ENCODE measurements around the gene CMBL.
"Not testable (repeated sequence)": the region's sequence is repeated elsewhere in the genome, so short reads cannot be mapped to it uniquely, and the experiment has no call there.

CMBL gene

DNA sequence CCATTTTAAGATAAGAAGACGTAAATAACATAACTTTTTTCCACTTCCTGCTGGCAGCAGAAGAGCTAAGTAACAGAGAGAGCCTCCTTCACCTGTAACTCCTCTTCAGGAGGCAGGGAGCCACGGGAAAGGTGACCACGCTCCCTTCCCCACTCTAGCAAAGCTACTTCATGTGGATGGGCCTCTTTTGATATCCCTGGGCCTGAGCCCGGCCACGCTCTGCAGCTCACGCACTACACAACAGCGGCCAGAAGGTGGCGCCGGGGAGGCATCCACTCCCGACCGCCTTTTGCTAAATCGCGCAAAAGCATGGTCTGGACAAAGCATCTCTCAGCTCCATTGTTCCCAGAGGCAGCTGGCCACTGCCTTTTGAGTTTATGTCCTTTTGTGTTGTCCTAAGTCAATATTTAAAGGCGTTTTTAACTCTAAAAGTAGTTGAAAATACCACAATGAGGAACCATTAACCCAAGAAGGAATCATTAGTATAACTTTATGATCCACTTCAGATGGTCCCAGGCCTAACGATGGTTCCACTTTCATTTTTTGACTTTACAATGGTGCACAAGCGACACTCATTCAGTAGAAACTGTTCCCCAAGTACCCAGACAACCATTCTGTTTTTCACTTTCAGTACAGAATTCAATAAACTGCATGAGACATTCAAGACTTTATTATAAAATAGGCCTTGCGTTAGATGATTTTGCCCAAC, 23.6 kb downstream of the CMBL start:
- H3K9ac ChIP-seq (ENCODE audit: low read length) = no peak overlapping the region
- H3K36me3 ChIP-seq (ENCODE audit: control insufficient read depth, insufficient read depth, low read length) = no peaks in the 10 kb centered on the region
- no peaks in the 10 kb centered on the region for H3K27me3 ChIP-seq (ENCODE audit: control insufficient read depth, insufficient read depth, low read length)
- H3K27ac ChIP-seq (ENCODE audit: low read depth, low read length) = no peak overlapping the region
- H3K4me1 ChIP-seq (ENCODE audit: control insufficient read depth, insufficient read depth, low read length) = no peaks in the 10 kb centered on the region
- H3K4me3 ChIP-seq (ENCODE audit: low read length) = no peak overlapping the region

DNA sequence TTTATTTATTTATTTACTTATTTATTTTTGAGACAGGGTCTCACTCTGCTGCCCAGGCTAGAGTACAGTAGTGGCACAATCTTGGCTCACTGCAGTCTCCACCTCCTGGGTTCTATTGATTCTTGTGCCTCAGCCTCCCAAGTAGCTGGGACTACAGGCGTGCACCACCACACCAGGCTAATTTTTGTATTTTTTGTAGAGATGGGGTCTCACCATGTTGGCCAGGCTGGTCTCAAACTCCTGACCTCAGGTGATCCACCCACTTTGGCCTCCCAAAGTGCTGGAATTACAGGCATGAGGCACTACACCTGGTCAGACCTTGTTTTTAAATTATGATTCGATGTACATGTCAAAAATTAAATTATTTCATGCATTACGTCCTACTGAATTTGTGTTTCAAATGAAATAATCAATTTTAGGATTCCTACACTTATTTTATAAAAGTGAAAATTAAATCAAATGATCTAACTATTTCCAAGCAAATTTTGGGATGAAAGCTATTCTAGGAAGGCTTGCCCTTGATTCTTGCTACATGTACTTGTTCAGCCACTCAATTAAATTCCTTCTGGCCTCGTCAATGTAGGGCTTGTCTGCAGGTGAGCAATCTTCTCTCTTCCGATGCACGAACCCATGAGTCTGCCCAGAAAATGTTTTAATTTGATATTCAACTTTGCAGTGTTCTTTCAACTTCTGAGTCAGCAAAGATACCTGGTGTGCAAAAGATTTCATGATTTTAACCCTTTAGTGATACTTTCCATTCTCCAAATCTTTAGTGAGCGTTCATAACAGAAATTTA, 27.6 kb downstream of the CMBL start:
- Histone ChIP-seq H3K9ac (ENCODE audit: low read length) (no peak overlapping the region), H3K4me3 (ENCODE audit: low read length) (no peak overlapping the region), H3K4me1 (ENCODE audit: control insufficient read depth, insufficient read depth, low read length) (no peaks in the 10 kb centered on the region), H3K27ac (ENCODE audit: low read depth, low read length) (no peak overlapping the region), H3K36me3 (ENCODE audit: control insufficient read depth, insufficient read depth, low read length) (no peaks in the 10 kb centered on the region), H3K27me3 (ENCODE audit: control insufficient read depth, insufficient read depth, low read length) (no peaks in the 10 kb centered on the region)

DNA sequence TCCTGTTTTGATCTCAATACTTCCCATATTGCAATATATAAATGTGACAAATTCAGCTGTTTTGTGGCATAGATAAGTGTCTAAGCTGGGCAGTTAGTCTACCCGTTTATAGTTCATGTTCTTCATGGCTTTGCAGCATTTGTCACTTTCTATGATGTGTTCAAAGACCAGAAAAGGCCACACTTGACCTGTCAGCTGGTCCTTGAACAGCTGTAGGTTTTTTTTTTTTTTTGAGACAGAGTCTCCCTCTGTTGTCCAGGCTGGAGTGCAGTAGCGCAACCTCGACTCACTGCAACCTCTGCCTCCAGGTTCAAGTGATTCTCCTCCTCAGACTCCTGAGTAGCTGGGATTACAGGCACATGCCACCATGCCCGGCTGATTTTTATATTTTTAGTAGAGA, 28.4 kb downstream of the CMBL start:
- Histone ChIP-seq H3K27me3 (ENCODE audit: control insufficient read depth, insufficient read depth, low read length) (no peaks in the 10 kb centered on the region), H3K9ac (ENCODE audit: low read length) (no peak overlapping the region), H3K27ac (ENCODE audit: low read depth, low read length) (no peak overlapping the region), H3K36me3 (ENCODE audit: control insufficient read depth, insufficient read depth, low read length) (no peaks in the 10 kb centered on the region), H3K4me1 (ENCODE audit: control insufficient read depth, insufficient read depth, low read length) (no peaks in the 10 kb centered on the region), H3K4me3 (ENCODE audit: low read length) (no peak overlapping the region)

DNA sequence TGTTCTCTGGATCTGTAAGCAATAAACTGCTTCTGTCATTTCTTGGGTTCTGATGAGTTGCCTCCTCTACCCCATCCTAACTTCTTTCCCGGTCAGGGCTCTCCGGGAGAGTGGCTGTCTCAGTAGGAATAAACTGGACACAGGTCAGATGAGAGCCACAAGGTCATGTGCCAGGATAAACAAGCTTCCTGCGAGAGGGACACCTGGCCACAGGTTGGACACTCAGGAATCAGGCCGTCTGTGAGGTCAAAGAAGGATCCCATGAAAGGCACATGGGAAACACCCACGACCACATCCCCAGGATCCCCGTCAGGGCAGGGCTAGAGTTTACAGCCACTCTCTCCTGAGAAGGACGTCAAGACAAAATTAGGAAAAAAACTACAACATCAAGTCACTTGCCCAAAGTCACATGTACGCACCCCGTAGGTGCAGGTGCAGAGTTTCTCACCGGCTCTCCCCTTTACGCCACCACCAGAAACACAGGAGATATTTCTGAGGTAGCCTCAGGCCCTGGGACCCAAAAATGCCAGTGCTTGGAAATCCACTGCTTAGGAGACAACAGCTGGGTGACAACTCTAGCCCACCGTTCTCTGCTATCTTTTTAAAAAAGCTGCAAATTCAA, 28.9 kb downstream of the CMBL start:
- Histone ChIP-seq H3K27ac (ENCODE audit: low read depth, low read length) (no peak overlapping the region), H3K27me3 (ENCODE audit: control insufficient read depth, insufficient read depth, low read length) (no peaks in the 10 kb centered on the region), H3K36me3 (ENCODE audit: control insufficient read depth, insufficient read depth, low read length) (no peaks in the 10 kb centered on the region), H3K4me1 (ENCODE audit: control insufficient read depth, insufficient read depth, low read length) (no peaks in the 10 kb centered on the region), H3K4me3 (ENCODE audit: low read length) (no peak overlapping the region), H3K9ac (ENCODE audit: low read length) (no peak overlapping the region)

DNA sequence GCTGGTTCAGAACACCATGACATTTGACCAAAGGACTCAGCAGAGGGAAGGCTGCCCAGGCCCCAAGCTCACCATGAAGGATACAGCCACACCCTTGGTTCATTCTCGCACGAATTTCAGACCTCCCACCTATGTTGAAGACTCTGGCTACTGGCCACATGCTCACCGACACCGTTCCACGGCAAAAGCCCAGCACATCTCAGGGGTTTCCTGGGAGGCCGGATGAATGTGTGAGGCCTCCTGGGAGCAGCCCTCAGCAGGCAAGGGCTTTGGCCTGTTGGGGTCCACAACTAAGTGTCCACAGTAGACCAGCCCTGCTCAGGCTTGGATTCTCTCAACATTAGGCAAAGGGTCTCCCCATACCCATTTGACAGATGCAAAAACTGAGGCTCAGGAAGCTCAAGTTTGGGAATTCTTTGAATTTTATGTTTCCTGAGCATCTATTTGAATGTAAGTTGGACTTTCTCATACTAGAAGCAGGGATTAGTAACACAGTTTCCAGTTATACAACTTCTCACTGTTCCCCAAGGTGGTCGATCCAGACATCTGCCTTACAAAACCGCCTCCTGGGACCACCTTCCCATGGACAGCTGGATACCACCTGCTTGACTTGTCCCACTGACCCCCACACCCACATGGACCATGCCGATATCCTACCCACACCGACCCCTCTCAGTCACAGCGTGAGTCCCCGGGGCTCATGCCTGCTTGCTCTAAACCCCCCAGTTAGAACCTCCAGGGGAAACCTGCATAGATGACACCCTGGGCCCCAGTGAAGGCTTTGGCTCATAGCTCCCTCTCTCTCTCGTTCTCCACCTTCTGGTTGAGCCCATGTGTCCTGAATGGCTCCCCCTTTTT, 29.7 kb downstream of the CMBL start:
- Histone ChIP-seq H3K4me3 (ENCODE audit: low read length) (no peak overlapping the region), H3K9ac (ENCODE audit: low read length) (no peak overlapping the region), H3K27me3 (ENCODE audit: control insufficient read depth, insufficient read depth, low read length) (no peaks in the 10 kb centered on the region), H3K36me3 (ENCODE audit: control insufficient read depth, insufficient read depth, low read length) (no peaks in the 10 kb centered on the region), H3K4me1 (ENCODE audit: control insufficient read depth, insufficient read depth, low read length) (no peaks in the 10 kb centered on the region), H3K27ac (ENCODE audit: low read depth, low read length) (no peak overlapping the region)

DNA sequence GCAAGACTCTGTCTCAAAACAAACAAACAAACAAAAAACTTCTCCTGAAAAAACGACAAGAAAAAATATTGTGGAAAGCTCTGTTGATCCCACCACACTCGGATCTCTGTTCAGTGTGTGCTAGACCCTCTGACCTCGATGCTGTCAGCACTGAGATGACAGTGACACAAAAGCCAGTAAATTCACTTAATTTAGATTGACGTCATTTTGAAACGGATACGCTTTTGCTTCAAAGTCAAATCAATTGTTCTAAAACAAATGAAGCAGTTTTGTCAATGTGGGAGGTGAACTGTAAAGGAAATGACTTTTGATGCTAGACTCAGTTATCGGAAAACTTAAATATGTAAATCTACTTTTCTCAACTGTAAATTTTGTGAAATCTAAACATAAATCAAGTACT, 31.0 kb downstream of the CMBL start:
- Histone ChIP-seq H3K4me3 (ENCODE audit: low read length) (no peak overlapping the region), H3K4me1 (ENCODE audit: control insufficient read depth, insufficient read depth, low read length) (no peaks in the 10 kb centered on the region), H3K27ac (ENCODE audit: low read depth, low read length) (no peak overlapping the region), H3K9ac (ENCODE audit: low read length) (no peak overlapping the region), H3K36me3 (ENCODE audit: control insufficient read depth, insufficient read depth, low read length) (no peaks in the 10 kb centered on the region), H3K27me3 (ENCODE audit: control insufficient read depth, insufficient read depth, low read length) (no peaks in the 10 kb centered on the region)

DNA sequence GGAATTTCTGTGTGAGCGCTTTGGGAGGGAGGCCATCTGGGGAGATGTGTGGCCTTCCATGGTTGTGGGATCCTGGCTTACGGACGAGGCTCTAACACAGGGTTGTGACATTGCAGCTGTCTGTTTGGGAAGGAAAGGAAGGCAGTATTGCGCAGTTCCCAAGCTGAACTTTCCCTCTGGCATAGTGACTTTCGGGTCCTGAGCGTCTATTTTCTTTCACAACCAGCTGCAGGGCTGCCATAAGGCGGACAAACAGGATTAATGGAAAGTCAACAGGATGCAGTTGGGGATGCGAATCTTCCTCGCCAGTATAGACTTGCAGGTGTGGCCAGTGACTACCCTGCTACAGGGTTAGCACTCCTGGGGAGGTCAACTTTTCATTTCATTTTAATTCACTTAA, 31.7 kb downstream of the CMBL start:
- Histone ChIP-seq H3K4me1 (ENCODE audit: control insufficient read depth, insufficient read depth, low read length) (no peaks in the 10 kb centered on the region), H3K27me3 (ENCODE audit: control insufficient read depth, insufficient read depth, low read length) (no peaks in the 10 kb centered on the region), H3K36me3 (ENCODE audit: control insufficient read depth, insufficient read depth, low read length) (no peaks in the 10 kb centered on the region), H3K4me3 (ENCODE audit: low read length) (no peak overlapping the region), H3K27ac (ENCODE audit: low read depth, low read length) (no peak overlapping the region), H3K9ac (ENCODE audit: low read length) (no peak overlapping the region)

DNA sequence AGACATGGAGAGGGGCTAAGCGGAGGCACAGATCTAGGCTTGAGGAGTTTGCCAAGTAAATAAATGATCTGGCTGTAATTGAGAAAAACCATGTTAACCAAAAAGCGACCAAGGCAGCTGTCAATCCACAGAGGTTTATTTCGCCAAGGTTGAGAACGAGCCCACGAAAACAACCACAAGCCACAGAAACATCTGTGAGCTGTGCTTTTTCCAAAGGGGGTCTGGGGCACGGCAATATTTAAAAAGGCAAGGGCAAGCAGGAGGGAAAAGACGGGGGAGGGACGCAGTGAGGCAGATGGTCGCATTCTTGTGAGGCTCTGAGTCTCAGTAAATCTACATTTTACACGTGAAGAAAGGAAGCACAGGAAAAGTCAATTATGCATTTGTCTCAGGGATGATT, 32.2 kb downstream of the CMBL start:
- Histone ChIP-seq H3K27ac (ENCODE audit: low read depth, low read length) (no peak overlapping the region), H3K9ac (ENCODE audit: low read length) (no peak overlapping the region), H3K27me3 (ENCODE audit: control insufficient read depth, insufficient read depth, low read length) (no peaks in the 10 kb centered on the region), H3K36me3 (ENCODE audit: control insufficient read depth, insufficient read depth, low read length) (no peaks in the 10 kb centered on the region), H3K4me3 (ENCODE audit: low read length) (no peak overlapping the region), H3K4me1 (ENCODE audit: control insufficient read depth, insufficient read depth, low read length) (no peaks in the 10 kb centered on the region)

DNA sequence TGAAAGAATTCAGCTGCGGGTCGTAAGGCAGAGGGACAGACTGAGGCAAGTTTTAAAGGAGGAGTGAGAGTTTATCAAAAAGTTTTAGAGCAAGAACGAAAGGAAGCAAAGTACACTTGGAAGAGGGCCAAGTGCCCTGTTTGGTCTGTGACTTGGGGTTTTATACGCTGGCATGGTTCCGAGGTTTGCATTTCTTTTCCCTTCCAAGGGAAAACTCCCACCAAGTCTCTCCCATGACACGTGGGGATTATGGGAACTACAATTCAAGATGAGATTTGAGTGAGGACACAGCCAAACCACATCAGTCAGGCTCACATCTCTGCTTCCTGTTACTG, 34.9 kb downstream of the CMBL start:
- not testable (repeated sequence) for H3K36me3 ChIP-seq (ENCODE audit: control insufficient read depth, insufficient read depth, low read length); H3K27ac ChIP-seq (ENCODE audit: low read depth, low read length)

DNA sequence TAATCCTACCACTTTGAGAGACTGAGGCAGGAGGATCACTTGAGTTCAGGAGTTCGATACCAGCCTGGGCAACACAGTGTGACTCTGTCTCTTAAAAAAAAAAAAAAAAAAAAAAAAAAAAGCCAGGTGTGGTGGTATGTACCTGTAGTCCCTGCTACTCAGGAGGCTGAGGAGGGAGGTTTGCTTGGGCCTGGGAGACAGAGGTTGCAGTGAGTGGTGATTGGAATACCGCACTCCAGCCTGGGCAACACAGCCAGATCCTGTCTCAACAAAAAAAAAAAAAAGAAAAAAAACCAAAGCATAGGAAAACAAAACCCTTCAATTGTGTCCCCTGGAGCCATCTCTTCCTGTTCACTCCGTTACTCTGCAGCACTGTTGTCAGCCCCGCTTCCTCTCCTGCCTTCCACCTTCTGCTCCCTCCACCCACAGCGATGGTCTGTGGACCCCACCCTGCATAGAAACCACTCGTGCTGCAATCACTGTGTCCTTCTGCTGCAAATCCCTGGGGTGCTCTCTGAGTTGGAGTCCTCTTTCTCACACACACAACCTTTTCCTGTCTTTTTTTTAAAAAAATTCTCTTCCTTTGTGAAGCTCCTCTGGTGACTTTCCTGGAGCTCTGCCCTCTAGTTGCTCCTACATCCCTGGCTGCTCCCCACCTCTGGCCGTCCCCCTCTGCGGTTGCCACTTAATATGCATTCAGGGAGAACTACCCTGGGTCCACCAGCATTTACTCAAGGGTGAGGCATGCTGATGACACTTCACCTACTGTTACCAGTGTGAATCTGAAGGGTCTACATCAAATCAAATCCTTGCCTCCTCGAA, 35.4 kb downstream of the CMBL start:
- H3K4me1 ChIP-seq (ENCODE audit: control insufficient read depth, insufficient read depth, low read length) = no peaks in the 10 kb centered on the region
- no peaks in the 10 kb centered on the region for H3K36me3 ChIP-seq (ENCODE audit: control insufficient read depth, insufficient read depth, low read length)
- no peaks in the 10 kb centered on the region for H3K27me3 ChIP-seq (ENCODE audit: control insufficient read depth, insufficient read depth, low read length)

More for the DNA sequence above, 34.9 kb downstream of the CMBL start:
- not testable (repeated sequence) for H3K4me1 ChIP-seq (ENCODE audit: control insufficient read depth, insufficient read depth, low read length); H3K4me3 ChIP-seq (ENCODE audit: low read length); H3K9ac ChIP-seq (ENCODE audit: low read length); H3K27me3 ChIP-seq (ENCODE audit: control insufficient read depth, insufficient read depth, low read length)

DNA sequence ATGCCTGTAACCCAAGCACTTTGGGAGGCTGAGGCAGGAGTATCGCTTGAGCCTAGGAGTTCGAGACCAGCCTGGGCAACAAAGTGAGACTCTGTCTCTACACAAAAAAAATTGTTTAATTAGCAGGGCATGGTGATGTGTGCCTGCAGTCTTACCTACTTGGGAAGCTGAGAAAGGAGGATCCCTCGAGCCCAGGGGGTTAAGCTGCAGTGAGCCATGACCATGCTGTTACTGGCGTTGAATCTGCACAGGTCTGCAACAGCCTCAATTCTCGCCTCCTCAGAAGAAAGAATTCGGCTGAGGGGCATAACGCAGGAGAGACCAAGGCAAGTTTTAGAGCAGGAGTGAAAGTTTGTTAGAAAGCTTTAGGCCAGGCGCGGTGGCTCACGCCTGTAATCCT, 39.6 kb downstream of the CMBL start:
- H3K4me1 ChIP-seq (ENCODE audit: control insufficient read depth, insufficient read depth, low read length) = no peaks in the 10 kb centered on the region
- H3K36me3 ChIP-seq (ENCODE audit: control insufficient read depth, insufficient read depth, low read length) = peaks cover 9% of the 10 kb centered on the region
- no peak overlapping the region for H3K27ac ChIP-seq (ENCODE audit: low read depth, low read length)
- no peak overlapping the region for H3K9ac ChIP-seq (ENCODE audit: low read length)
- no peak overlapping the region for H3K4me3 ChIP-seq (ENCODE audit: low read length)
- H3K27me3 ChIP-seq (ENCODE audit: control insufficient read depth, insufficient read depth, low read length) = no peaks in the 10 kb centered on the region

More for the DNA sequence above, 35.4 kb downstream of the CMBL start:
- Histone ChIP-seq H3K4me3 (ENCODE audit: low read length) (no peak overlapping the region), H3K27ac (ENCODE audit: low read depth, low read length) (no peak overlapping the region), H3K9ac (ENCODE audit: low read length) (no peak overlapping the region)

Data from rectal smooth muscle tissue (tissue), 1 donor.